Kasumi-1 (cell line): ENCODE results near the gene SMAD7.

ENCODE experiments used
- DNase-seq, 2 experiments: peaks; one replicate each; lab custom pipeline; 2025; lab: John Stamatoyannopoulos, UW

SMAD7 gene

DNA sequence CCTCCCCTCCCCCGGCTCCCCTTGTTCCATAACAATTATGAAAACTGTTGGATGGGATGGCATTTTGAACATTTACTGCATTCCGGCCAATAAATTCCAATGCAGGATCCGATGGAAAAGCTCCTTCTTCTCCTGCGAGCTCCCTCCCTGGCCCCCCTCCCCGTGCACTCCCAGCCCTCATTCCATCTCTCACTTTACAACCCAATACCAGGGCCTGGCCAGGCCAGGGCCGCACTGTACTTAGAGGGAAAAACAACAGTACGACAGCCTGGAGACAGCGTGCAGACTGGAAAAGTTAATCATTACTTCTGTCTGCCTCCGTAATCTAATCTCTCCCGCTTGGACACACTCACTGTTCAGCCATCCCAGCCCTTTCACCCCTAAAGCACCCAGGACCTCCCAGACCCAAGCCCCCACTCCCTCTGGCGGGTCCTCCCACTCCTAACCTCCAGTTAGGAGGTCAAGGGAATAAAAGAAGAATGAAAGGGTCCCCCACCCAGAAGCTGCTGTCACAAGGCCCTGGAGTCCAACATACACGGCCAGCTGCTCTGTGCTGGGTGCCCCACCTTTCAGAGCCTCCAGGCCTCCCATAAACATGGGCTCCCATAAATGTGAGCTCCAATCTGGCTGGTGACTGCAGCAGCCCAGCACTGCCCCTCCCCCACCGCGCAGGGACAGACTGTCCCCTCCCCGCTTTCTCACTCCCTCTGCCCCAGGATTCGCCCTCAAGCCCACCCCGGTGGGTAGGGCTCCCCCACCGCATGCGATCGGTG is 20.6 kb downstream of the SMAD7 start:
- no peak for DNase-seq

DNA sequence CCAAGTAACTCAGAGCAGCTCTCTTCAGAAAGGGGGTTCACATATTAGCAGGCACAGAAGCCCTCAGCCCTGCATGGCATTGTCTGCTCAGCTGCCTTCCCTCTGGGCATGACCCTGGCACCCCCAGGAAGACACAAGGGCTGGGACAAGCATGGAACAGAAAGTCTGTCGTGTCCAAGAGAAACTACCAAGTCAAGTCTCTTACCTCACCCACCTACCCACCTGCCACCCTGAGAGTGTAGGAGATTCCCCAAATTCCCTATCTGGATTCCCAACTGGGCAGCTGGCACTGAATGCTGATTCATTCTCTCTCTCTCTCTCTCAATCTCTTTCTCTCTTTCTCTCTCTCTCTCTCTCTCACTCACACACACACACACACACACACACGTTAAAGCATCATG is 21.6 kb downstream of the SMAD7 start:
- DNase-seq, result no peak

DNA sequence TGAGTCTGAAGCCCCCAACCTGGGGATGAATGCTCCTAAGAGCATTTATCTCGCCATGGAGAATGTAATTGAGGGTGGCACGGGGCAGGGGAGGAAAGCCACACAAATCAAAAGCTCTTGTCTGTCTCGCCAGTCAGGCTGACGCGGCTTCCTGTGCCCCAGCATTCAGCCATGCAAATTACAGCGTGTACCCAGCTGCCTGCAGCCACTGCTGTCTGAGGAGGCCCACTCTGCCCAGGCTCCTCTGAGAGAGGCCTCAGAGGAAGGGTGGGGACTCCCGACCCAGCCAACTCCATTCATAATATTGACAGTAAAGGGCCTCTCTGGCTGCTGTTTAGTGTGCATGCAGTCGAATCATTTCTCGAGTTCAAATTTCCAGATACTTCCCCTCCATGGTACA is 22.0 kb downstream of the SMAD7 start:
- DNase-seq, result peak; percentile 65 to 82

DNA sequence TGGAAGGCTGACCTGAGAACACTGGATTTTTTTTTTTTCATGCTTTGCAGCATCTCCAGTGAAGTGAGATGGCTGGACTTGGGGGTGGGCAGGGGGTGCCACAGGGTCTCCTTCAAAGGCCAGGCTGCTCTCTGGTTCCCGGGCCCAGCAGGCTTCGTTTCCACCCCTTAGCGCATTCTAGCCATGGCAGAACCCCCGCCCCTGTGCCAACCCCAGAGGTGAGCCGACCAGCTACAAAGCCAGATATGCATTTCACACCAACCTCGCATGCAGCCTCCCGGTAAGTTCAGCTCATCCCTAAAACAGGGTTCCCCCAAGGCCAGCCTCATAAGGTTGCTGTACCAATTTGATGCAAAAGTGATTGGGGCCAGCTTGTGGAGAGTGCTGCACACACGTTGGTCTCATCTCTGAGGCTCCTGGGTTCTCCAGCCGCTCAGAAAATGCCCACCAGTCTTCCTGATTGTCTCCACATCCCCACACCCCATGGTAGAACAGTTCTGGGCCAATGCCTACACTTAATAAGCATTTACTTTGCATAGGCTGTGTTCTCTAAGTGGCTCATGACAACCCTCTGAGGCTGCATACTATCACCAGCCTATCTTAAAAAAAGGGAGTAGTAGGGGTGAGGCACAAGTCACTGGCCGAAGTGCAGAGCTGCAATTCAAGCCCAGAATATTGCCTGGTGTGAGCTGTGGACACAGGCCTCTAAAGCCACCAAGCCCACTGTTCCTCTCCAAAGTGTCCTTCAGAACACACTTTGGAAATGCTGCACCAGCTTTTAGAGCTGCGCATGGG is 23.3 kb downstream of the SMAD7 start:
- DNase-seq, result no peak

DNA sequence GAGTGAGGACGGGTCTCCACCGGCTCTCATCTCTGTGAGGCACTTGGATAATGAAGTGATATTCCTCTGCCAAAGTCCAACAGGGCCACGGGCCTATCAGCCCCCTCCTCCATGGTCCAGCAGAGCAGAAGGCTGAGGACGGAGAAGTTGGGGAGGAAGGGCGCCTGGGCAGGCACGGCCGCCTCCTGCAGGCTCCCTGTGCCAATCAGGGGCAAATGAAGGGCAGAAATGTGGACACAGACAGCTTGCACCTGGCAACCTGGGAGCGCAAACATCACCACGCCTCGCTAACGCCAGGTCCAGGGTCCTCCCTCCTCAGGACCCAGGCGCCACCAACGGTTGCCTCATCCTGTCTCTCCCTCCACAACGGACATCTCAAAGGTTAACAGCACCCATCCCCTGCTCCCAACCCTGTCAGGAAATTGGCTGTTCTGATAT is 24.3 kb downstream of the SMAD7 start:
- DNase-seq, result no peak

DNA sequence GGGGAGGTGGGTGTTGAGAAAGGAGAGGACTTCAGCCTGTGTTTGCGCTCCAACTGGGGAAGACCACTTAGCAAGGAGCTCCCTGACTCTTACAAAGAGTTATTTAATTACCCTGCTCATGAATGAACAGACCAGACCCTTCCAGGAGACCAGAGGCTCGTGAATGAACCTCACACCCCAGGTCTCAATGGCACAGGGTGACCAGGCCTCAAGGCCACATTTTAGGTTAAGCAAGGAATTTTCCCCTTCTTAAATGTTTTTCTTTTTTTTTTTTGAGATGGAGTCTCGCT is 25.3 kb downstream of the SMAD7 start:
- no peak for DNase-seq

DNA sequence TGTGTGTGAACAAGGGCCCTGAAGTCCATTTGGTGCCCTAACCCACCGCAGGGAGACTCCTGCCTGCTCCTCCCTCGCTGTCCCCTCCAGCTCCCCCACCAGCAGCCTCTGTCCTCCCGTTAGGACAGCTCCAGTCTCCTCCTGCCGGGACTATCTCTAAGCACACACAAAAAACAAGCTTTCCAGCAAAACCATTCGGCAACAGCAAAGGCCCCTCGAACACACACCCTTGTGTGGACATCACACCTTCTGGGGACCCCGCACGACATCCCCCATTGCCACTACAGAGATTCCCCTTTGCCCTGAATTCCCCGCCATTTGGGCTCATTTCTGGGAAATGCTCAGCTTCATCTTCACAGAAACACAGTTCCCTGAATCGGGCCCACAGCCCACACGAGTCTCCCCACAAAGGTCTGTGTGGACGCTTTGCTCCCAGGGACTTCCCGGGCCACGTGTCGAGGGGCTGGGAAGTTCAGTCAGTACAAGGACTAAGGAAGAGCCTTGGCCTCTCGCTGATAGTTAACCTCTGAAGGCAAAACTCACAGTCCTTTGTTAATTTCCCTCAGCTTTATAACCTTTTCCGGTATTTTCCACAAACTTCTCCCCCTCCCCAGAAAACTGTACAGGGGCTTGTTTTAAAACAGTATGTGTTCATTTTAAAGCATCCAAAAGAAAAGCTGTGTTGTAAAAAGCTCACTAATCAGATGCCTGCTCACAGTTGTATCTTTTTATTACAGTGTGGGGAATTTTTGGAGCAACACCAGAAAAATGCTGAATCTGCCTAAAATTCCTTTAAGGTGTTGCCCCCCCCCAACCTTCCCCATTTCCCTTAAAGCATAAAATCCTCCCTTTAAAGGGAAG is 25.9 kb downstream of the SMAD7 start:
- DNase-seq, result no peak

DNA sequence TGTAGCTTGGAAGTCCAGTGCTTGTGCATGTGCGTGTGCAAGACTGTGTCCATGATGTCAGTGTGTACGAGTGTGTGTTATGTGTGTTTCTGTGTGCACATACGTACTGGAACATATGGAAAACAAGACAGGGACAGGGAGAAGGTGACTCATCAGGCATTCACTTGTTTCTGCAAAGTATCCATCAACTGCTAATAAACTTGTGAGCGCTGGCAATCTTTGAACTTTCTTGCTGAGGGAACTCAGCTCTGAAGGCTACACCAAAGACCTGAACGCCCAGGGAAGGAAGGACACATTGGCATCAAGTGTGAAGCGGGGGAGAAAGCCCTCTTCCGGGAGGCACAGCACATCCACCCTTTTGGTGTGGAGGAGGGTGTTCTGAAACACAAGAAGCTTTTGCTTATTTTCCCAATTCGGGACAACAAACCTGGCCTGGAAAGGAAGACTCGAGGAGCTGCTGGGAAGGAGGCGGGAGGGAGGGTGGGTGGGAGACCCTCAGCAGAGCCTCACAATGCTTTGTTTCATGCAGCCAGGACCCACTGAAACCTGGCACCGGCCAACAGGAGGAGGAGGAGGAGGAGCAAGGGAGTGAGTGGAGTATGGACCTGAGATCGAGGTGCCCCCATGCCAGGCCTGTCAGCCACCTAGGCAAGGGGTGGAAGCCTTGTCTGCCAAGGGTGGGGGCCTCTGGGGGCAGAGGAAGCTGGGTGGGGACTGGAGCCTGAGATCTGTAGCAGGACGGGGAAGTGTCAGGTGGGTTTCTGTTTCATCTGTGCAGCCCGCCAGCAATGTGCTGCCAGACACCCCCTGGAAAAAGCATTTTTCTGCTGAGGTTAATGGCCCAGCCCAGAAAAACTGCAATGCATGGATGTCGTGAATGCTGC is 26.8 kb downstream of the SMAD7 start:
- DNase-seq, result no peak

DNA sequence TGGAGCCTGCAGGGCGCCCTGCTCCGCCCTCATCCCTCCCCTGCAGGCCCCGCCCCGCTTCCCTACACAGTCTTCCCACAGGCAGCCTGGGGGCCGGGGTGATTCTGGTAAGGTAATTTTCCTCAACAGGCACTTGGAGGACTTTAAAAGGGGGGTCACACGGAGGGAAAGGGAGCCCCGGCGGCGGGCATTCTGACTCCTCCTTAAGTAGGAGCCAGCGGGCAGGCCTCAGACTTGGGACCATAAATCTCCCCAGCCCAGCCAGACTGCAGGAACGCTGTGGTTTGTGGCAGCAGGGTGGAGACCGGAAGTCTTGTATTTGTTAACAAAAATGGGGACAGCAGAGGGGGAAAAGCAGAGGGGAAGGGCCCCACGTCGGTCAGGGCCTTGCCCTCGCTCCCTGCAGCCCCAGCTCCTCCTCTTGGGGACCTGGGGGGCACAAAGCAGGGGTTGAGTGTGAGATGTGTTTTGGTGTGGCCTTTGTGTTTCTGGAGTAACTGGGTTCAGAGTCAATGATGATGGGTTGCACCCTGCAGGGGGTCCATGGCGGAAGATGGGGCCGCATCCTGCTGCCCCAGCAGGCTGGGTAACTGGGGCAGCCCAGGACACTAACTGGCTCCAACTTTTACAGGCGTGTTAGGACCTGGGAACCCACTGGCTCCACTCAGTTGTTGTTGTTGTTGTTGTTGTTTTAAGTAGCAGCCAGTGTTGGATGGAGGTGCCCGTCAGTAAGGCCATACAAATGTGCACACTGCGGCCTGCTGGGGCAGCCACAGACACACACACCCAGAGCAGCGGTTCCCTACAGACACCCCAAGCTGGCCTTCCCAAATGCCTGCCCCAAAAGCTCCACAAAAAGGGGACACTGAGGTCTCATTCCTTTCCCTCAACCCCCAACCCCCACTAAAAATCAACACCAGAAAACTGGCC is 27.7 kb downstream of the SMAD7 start:
- DNase-seq, result peak in 1 of 2 experiments; percentile 18

DNA sequence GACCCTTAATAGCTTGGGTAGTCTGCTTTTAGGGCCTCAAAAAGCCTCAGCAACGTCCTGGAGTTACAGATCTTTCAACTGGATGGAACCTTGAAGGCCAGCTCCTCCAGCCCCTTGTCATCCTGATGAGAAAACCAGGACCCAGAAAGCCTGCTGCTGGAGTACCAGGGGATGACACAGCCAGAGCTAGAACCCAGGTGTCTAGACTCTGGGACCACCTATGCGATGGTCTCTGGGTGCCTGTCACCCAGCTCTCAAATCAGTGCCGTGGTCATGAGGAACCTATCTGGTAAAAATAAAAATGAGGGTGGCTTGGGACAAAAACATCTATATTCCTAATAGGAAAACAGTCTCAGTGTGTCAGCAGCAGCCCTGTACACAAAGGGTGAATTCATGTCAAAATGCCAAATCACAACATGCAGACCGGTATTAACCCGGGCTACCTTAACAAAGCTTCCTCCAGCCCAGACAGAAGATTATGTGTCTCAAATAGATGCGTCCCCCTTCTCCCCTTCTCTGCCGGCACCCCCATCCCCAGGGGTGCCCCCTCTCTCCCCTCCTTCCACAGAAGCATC is 28.5 kb downstream of the SMAD7 start:
- DNase-seq, result no peak

DNA sequence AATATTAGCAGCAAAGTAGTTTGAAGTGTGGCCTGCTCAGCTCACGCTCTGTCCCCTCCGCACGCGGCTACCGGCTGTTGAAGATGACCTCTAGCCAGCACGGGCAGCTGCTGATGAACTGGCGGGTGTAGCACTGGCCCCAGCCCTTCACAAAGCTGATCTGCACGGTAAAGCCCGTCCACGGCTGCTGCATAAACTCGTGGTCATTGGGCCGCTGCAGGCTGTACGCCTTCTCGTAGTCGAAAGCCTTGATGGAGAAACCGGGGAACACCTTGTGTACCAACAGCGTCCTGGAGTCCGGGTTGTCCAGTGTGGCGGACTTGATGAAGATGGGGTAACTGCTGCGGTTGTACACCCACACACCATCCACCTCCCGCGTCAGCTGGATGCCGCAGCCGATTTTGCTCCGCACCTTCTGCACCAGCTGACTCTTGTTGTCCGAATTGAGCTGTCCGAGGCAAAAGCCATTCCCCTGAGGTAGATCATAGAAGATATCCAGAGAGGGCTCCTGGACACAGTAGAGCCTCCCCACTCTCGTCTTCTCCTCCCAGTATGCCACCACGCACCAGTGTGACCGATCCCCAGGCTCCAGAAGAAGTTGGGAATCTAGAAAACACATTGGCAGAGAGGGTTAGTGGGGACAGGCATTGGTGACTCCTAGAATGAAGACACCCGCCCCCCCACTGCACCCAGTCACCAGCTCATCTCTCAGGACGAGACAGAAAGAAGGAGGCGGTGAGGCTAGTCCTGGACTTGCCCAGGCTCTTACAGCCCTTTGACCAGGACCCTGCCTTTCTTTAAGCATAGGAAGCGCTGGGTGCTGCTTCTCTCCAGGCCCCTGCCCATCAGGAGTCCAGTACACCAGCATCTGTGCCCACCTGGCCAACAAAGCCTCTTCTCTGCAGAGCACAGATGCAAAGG is 29.2 kb downstream of the SMAD7 start:
- no peak for DNase-seq

DNA sequence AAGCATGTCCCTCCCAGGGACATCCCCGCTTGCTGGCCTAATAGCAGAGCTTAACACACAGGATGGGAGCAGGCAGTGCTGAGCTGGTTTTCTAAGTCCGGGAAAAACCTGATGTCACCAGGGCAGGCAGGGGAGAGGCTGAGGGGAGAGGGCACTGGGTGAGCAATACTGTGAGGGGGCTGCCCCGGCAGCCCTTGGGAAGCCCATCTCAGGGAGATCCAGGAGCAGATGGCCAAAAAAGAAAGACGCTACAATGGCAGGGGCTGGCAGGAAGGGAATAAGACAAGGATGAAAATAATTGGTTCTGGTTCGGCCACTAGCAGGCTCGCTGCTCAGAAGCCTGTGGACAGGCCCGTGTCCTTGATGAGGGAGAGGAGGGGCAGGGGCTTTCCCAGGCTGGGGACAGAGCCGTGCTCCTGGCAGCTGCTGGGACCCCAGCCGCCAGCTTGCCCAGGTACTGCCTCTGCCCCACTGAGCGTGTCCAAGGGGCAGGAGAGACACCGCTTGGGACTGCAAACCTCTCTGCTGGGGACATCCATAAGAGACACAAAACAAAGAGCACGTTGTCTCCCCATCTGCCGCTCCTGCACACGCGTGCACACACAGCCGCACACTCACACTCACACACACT is 30.2 kb downstream of the SMAD7 start:
- DNase-seq, result no peak

DNA sequence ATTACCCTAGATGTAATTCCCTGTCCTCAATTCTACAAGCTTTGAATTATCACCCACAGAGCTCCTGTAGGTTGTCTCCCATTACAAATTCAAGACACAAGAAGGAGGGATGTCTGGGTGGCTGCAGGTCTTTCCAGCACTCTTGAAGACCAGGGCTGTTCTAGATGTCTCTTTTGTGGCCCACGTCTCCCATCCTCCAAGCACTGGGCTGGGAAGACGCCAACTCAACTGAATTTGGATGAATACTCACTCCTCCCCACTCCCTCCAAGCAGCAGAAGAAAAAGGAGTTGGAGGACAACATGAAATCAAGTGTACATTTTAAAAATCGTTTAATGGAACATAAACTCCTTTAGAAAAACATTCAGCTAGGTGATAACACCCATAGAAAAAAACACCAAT is 31.2 kb downstream of the SMAD7 start:
- no peak for DNase-seq

DNA sequence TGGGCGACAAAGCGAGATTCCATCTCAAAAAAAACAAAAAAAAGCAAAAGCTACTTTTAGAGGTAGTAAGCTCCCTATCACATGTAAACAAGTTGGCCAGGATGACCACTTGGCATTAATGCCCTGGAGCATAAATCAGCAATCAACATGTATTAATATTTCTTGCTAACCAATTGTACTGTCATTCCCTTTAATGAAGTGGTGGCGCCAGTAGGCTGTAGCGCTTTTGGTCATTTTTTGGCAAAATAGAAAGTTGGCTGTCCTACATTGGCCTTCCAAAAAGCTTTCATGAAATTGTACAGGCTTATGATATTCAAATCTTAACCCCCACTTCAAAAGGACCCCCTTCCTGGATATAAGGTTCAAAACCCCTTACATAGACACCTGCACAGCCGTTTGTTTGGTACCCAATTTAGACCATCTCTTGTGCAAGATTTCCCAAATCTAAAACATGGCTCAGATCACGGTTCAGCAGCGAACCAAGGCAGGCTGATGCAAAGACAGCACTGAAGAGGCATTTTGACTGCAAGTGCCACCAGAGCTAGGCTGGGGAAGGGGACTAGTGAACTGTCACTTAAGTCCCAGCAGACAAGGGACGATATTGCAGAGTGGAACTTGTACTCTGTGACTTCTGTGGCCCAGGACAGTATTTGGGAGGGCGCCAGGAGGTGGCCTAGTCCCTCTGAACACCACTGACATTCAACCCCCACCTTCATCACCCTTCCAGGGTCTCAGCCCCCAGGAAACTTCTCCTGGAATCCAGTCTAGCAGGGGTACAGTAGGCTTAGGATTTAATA is 31.9 kb downstream of the SMAD7 start:
- DNase-seq, result no peak

DNA sequence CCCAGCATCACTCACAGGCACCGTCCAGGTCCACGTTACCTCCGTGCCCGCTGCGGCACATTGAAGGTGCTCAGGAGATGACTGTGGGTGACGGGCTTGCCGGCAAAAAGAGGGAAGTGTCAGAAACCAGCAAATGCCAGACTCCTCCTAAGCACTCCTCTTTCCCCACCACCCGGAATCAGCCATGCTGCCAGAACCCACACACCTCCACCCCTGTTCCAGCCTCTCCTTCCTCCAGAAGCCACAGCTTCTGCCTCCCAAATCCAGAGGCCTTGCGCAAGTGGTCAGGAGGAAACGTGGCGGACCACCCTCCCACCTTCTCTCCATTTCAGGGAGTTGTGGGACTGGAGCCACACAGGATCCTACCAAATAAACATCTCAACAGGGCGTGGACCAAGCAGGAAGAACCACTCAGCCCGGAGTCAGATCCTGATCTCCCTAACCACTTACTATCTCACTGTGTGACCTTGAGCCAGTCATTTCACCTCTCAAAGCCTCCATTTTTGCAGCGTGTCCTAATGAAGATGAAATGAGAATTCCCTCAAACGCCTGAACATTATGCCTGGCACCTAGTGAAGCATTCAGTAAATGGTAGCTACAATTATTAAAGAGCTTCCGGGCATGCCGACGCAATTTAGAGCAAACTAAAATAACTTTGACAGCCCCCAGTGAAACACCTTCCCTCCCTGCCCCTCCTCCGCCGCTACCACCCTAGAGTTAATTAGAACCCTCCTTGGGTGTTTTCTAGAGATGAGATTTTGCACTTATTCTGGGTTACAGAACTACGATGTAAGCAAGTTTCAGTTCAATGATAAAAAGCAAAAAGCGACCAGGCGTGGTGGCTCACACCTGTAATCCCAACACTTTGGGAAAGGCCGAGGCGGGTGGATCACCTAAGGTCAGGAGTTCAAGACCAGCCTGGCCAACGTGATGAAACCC is 32.9 kb downstream of the SMAD7 start:
- DNase-seq, result peak; percentile 16 to 28

DNA sequence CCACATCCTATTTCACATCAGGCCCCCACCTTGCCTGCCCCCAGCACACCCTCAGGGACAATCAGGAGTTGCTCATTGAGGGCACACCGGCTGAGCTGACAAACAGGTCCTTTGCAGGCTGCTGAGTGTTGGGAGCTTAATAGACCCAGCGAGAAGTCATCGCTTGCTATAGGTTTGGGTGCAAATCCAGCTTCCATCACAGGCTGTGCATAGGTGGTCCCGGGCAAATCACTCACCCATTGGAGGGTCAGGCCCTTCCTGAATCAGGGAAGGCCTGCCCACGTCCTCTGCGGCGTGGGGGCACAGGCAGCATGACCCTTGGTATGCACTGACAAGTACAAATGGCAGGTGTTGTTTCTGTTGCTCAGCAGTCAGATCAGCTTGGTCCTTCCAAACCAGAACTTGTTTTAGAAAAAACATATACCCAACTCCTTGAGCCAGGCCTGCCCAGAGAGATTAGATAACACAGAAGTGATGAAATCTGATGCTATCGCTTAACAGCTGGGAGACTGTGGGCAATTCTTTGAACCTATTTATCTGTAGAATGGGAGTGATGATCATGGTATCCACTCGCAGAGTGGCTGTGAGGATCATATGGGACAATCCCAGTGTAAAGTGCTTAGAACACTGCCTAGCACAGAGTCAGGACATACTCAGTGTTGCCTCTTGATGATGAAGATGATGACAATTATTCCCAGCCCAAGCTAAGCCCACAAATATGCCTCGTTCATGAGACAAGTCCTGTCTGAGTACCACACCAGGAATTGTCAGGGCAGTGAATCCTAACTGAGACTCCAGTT is 34.9 kb downstream of the SMAD7 start:
- no peak for DNase-seq
